ENCODE data around the gene DEFB110.

The DEFB110 gene

GRCh38 chr6:50021894-50022293 lies at the start of gene DEFB110:
TSS of gene DEFB110 (minus strand) at chr6:50021994. CDS start at chr6:50021935, 59 bp downstream.
- no peak for DNase-seq

- DNase-seq, result no peak
Measured at GRCh38 chr6:50070101-50070500, 48.3 kb upstream of the DEFB110 start.

GRCh38 chr6:50062051-50062450 lies 40.3 kb upstream of the DEFB110 start:
- no peak for DNase-seq

- no peak for DNase-seq
Measured at GRCh38 chr6:50056242-50056641, 34.4 kb upstream of the DEFB110 start.

DNA sequence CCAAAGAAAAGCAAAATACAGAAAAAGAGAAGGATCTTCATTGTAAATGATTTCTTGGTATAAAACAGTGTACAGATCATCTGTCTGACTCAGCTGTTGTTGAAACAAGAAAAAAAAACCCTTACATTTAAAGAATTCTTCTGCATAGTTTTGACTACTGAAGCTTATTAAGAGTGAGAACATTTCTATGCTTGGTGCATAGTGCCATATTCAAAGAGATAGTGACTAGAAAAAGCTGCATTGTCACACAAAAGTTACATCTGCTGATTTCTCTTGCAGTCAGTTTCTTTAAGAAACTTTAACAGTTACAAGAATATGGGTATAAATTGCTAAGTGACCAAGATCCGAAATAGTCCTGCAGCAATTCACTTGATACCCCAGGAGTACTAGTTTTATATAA lies 28.0 kb upstream of the DEFB110 start, which contains the start of gene DEFB112:
Gene DEFB112 (minus strand): TSS at position 101 of the 400 bp plus-strand sequence. CDS start 60 bp downstream, at position 41.
- no peak for DNase-seq

GRCh38 chr6:50047026-50047425 lies 25.2 kb upstream of the DEFB110 start:
- no peak for DNase-seq

DNA sequence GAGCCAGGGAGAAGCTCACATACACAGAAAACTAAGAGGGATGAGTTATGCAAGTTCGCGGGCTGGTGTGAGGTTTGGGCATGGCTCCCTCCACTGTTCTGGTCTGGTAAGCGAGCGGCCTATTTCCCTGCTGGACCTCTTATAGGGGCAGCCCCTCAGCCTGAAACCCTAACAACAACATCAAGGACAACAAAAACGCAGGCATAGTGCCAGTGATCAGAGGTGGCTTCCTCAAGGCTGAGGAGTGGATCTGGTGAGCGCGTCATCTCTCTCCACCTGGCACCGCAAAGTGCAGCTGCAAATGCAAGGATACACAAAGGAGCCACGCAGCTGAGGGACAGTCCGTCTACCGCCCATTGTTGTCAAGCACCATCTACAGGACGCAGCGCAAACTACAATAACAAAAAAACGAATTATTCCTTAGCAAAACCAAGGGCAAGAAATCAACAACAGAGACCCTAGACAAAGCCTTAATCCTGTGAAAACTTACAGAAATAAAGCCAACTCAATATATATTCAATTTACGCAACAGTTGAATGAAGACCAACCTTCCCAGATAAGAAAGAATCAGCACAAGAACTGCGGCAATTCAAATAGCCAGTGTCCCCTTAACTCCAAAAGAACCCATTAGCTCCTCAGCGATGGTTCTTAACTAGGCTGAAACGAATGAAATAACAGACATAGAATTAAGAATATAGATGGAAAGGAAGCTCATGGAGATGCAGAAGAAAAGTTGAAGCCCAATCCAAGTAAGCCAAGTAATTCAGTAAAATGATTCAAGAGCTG lies 9.2 kb upstream of the DEFB110 start:
- no peak for DNase-seq

- no peak for DNase-seq
Measured at GRCh38 chr6:50030350-50030749, 8.6 kb upstream of the DEFB110 start.

- no peak for DNase-seq
Measured at GRCh38 chr6:50025258-50025657, 3.5 kb upstream of the DEFB110 start.

DNA sequence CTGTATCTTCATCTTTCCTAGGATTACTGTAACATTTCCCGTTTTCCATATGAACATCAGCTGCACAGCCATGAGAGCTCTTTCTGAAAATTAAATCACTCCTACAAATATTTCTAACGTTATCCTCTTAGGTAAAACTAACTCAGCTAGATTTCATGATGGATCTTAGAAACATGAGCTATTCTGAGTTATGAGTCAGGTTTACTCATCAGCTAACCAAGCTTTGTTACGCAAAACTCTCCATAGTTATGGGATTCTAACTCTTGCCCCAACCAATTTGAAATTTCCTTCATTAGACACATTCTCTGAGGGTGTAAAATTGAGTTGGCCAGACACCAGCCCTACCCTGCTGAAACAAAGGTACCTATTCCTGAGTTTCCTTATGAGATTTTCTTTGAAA lies 14.0 kb downstream of the DEFB110 start:
- DNase-seq, result no peak

DNA sequence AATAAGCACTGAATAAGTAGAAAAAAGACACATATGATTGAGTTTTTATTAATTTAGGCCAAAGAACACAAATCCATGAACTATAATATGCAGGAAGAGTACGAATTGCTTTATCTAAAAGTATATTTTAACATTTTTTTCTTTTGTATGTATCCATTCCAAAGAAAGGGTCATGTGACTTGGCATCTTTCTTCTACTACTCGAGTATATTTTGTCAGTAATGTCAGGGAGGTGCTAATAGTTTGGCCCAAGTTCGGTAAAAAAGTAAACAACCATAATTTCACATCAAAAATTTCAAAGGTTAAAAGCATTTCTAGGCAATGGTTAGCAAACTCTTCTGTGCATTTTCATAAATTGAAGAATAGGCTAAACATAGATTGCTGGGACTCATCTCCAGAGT lies 18.7 kb downstream of the DEFB110 start:
- DNase-seq, result no peak

DNA sequence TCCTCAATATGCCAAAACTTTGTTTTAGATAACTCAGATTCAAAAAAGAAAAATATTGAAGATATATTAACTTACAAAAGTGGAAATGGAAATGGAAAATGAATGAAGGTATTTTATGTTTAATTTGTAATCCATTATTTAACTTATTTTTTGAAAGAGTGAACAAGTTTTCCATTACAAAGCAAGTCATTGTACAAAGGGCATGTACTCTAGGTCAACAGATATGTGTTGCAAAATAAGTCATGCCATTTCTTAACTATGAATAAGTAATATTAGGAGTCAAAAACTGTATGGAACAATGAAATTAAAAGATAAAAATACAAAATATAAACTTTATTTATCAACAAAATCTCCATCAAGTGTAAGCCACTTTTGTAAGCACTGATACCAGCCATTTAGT lies 26.5 kb downstream of the DEFB110 start:
- no peak for DNase-seq

DNA sequence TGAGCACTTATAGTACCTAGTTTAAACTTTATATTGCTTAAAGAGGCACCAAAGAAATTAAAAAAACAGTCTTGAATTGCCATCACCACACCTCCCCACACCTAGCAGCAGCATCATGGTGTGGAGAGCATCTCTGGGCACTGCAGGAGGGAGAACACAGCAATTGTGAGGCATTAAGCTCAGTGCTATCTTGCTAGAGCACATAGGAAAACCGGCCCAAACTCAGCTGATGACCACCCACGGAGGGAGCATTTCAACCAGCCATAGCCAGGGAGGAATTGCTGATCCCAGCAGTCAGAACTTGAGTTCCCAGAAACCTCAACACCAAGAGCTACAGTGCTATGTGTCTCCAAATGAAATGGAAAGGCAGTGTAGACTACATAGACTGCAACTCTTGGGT lies 32.9 kb downstream of the DEFB110 start:
- no peak for DNase-seq

DNA sequence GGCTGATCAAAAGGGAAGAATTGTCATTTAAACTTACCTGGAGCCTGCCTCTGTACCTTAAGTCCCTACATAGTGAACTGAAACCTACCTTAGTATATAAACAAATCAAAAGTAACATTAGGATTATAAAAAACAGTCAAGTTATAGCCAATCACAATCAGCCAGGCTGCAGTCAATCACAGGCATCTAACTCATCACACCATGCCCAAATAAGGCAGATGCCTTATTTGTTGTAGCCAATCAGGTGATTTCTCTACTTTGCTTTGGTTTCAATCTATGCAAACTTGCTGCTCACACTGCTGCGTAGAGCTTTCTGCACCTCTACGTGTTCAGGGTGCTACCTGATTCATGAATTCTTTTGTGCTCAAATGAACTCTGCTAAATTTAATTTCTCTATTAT lies 34.0 kb downstream of the DEFB110 start:
- no peak for DNase-seq

GRCh38 chr6:49986551-49986950 lies 35.2 kb downstream of the DEFB110 start:
- DNase-seq, result no peak

DNA sequence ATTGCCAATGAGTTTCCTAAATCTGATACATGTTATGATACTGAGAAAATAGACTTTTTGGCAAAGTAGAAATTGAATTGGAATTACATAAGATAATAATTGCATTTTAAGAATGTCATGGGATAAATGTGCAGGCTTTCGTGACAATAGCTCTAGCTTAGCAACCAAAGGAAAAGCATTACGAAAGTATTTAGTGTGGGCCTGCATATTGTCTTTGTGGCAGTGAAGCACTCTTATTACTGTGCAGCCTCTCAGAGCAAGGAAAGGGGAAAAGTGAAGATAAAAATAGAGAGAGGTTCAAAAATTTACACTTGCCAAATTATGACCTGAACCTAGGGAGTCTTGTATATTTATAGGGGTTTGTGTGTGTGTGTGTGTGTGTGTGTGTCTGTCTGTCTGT lies 39.7 kb downstream of the DEFB110 start:
- DNase-seq, result no peak

- peak in 1 of 58 donors; percentile 1 for DNase-seq
Measured at GRCh38 chr6:49980898-49981297, 40.9 kb downstream of the DEFB110 start.

DNA sequence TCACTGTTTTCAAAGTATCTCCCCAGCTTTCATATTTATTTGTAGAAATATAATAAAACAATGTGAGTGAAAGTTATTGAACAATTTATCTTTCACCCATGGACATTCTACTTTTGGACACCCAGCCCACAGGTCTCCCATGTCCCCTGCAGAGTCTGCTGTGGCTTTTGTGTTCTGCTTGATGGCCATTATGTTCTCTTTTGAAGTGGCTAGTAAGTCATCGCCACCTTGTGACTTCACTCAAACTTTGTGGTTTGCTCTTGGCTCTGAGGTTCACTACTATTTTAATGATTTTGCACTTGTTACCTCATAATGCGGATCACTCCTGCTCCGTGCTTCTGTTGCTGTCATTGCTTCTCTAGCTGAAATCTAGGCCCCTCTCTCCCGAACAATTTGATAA lies 42.2 kb downstream of the DEFB110 start:
- DNase-seq, result no peak

- DNase-seq, result no peak
Measured at GRCh38 chr6:49978332-49979226, 43.2 kb downstream of the DEFB110 start.

DNA sequence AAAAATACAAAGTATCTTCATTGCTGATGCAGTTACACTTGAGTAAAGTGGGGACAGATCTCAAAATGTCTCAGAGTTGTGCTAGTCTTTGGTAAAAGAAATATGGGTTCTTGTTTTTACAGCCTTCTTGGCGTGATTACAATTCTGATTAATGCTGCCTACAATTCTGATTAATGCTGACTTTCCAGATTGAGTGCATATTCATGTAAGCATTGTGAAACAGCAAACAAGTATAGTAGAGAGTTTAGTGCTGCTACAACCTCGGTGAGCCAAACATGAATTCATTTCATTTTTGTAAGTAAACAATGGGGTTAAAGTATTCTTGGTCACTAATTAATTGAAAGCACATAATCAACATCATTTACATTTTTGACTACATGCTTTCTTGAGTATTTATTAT lies 52.2 kb downstream of the DEFB110 start, which contains the start of gene DEFB113:
Gene DEFB113 (minus strand): TSS at position 21 of the 400 bp plus-strand sequence. CDS start 0 bp downstream, at position 21.
- DNase-seq, result no peak

Measured in anterior cingulate cortex (tissue), 58 donors.